ENCODE measurements around the gene NR4A3. TPM values are rescaled to one million over a fixed set of nuclear protein-coding genes. Genes with fewer than 3 reads are reported as not detected.

NR4A3 gene
- polyA plus RNA-seq, 1 of the 3 experiments (the other 2 are of a cell fraction), result 1.3 TPM

GRCh38 chr9:99778836-99779235 lies 42.8 kb upstream of the NR4A3 start:
- DNase-seq, result no peak
- POLR2A ChIA-PET, result no interaction called here
- Histone ChIP-seq H3K79me2 (ENCODE audit: insufficient read depth) (no peaks in the 10 kb centered on the region), H3K4me1 (ENCODE audit: control insufficient read depth in 1 of 2, insufficient read depth in 2 of 2, low read depth in 1 of 2, low read length in 1 of 2) (no peaks in the 10 kb centered on the region; a peak in 1 of 4 replicates), H3K27me3 (ENCODE audit: insufficient read depth) (no peaks in the 10 kb centered on the region), H3K27ac (ENCODE audit: low read depth in 2 of 2, low read length in 1 of 2) (peak overlapping the region in 1 of 2 experiments; percentile 82; a peak in 2 of 4 replicates), H3F3A (replicated peaks; ENCODE audit: insufficient read depth) (peaks cover 5% of the 10 kb centered on the region), H3K4me3 (ENCODE audit: low read depth in 2 of 2, low read length in 1 of 2) (no peak overlapping the region), H2AFZ (ENCODE audit: low read depth) (peak overlapping the region; percentile 77), H3K36me3 (replicated peaks in 1 of 2; ENCODE audit: control insufficient read depth in 1 of 2, insufficient read depth in 2 of 2, low read length in 1 of 2) (no peaks in the 10 kb centered on the region), H3K4me2 (peak overlapping the region; percentile 34; the same call in 1 of the 2 replicates), H3K9me3 (no peaks in the 10 kb centered on the region), H3K9ac (peak overlapping the region; percentile 19; the same call in 1 of the 2 replicates), H3K9me2 (no peaks in the 10 kb centered on the region), H4K20me1 (ENCODE audit: insufficient read depth) (no peaks in the 10 kb centered on the region)
- 89% methylated on average over 3 of the region's 3 CpGs for WGBS (ENCODE audit: low lambda C conversion rate)
- CTCF ChIA-PET, result no interaction called here
- TF ChIP-seq SMC3 (IDR thresholded peaks at IDR 0.05; ENCODE audit: low read depth, low read length) (no peak), PBX3 (IDR thresholded peaks at IDR 0.05) (no peak), YY1 (IDR thresholded peaks at IDR 0.05; ENCODE audit: low read depth) (no peak), TAF1 (IDR thresholded peaks at IDR 0.05; ENCODE audit: borderline replicate concordance, low read depth, low read length) (no peak), EZH2phosphoT487 (IDR thresholded peaks at IDR 0.05; ENCODE audit: borderline replicate concordance, low read depth) (no peak), SIN3A (IDR thresholded peaks at IDR 0.05; ENCODE audit: borderline replicate concordance, low read depth, low read length) (no peak), FOXJ3 (CRISPR knock-in tag; IDR thresholded peaks at IDR 0.05) (no peak), RCOR1 (IDR thresholded peaks at IDR 0.05; ENCODE audit: low read length) (no peak), FOSL2 (IDR thresholded peaks at IDR 0.05; ENCODE audit: borderline replicate concordance, low read depth) (no peak), ELF1 (IDR thresholded peaks at IDR 0.05) (no peak), RXRA (IDR thresholded peaks at IDR 0.05; ENCODE audit: borderline replicate concordance, low read depth) (no peak), EP300 (IDR thresholded peaks at IDR 0.05; ENCODE audit: borderline replicate concordance in 1 of 2, low read depth in 1 of 2, low read length in 1 of 2) (no peak), FOXM1 (IDR thresholded peaks at IDR 0.05; ENCODE audit: low read depth) (no peak), ZBTB33 (IDR thresholded peaks at IDR 0.05; ENCODE audit: borderline replicate concordance, low read depth) (no peak), USF2 (IDR thresholded peaks at IDR 0.05; ENCODE audit: borderline replicate concordance, low read depth, low read length) (no peak), MEF2A (IDR thresholded peaks at IDR 0.05; ENCODE audit: borderline replicate concordance, low read depth) (no peak), POLR2AphosphoS5 (IDR thresholded peaks at IDR 0.05; ENCODE audit: low read depth, low read length) (no peak), RAD21 (IDR thresholded peaks at IDR 0.05; ENCODE audit: low read length) (no peak), NRF1 (IDR thresholded peaks at IDR 0.05; ENCODE audit: low read depth, low read length) (no peak)
